ENCODE results near the gene CD300A.

GRCh38 chr17:74424657-74425056 is 41.8 kb upstream of the CD300A start:
- no peak for TF ChIP-seq POLR2A (IDR thresholded peaks at IDR 0.05; ENCODE audit: low read length)
- TF ChIP-seq GATA1 (IDR thresholded peaks at IDR 0.05; ENCODE audit: low read depth, low read length): no peak

Measured in erythroblast (primary cell).